K562 (cell line): ENCODE measurements around the gene ADGRE2. TPM values are rescaled to one million over a fixed set of nuclear protein-coding genes. Genes with fewer than 3 reads are reported as not detected.
A peak's percentile ranks its signal among the peaks of the same experiment; 100 is the strongest.

ENCODE experiments used
- ATF3 ChIP-seq, 2 experiments: fragments of 450-650 bp in 1 of 2; sonication (generic) in 1 of 2; formaldehyde crosslinking in 1 of 2; IDR thresholded peaks in 1 of 2; conservative IDR thresholded peaks in 1 of 2; 2 replicates each; pipeline versions ENCODE4 v1.6.1 to v1.8.1; 2016 to 2023; ENCODE audit warnings: mild to moderate bottlenecking in 2 of 2, moderate library complexity in 2 of 2, inconsistent platforms in 1 of 2, missing genetic modification reagents in 1 of 2
- HBP1 ChIP-seq: fragments of 450-650 bp; formaldehyde crosslinking; IDR thresholded peaks from 2 replicates; pipeline ENCODE4 v1.4.0; 2022; ENCODE audit warnings: missing genetic modification characterization
- MYBL2 ChIP-seq, 2 experiments: fragments of 450-650 bp in 1 of 2; sonication (generic) in 1 of 2; formaldehyde crosslinking in 1 of 2; IDR thresholded peaks; 2 replicates each; pipeline versions ENCODE4 v1.6.1 to v1.8.1; 2017 to 2022; ENCODE audit warnings: borderline replicate concordance in 1 of 2, inconsistent platforms in 1 of 2, low read depth in 1 of 2, mild to moderate bottlenecking in 1 of 2, missing genetic modification reagents in 1 of 2, moderate library complexity in 1 of 2
- POLR2B ChIP-seq: fragments of 450-650 bp; IDR thresholded peaks from 2 replicates; pipeline ENCODE4 v1.6.1; 2018; ENCODE audit warnings: low read depth; ENCODE audit not compliant: partially characterized antibody
- THRB ChIP-seq: fragments of 450-650 bp; formaldehyde crosslinking; conservative IDR thresholded peaks from 2 replicates; pipeline ENCODE4 v1.4.0; 2022; ENCODE audit warnings: mild to moderate bottlenecking, missing genetic modification characterization
- polyA plus RNA-seq, 8 experiments: library from polyadenylated mRNA; depleted of rRNA in 4 of 8; stranded (reverse) in 5 of 8; unstranded in 3 of 8; fragments of >200 nt; fragmentation: Nextera tagmentation in 2 of 8; fragmentation: Illumina TruSeq in 1 of 8; extraction: Ambion mirVana in 2 of 8; extraction: Trizol in 1 of 8; gene quantifications; 2 replicates each; pipeline versions ENCODE4 v1.2.1 to v1.2.3, GENCODE V29; 2011 to 2014; ENCODE audit warnings: inconsistent platforms in 1 of 8, missing spikeins in 1 of 8
- total RNA-seq, 7 experiments: library from RNA; depleted of rRNA in 6 of 7; stranded (reverse); fragments of >200 nt in 6 of 7; fragmentation: Illumina TruSeq in 2 of 7; extraction: Trizol in 2 of 7; gene quantifications; 2 replicates each; pipeline versions ENCODE4 v1.2.1 to v1.2.3, GENCODE V29; 2011 to 2021; ENCODE audit warnings: low replicate concordance in 1 of 7

Gene ADGRE2
- total and polyA plus RNA-seq, 9 of the 15 experiments (the other 6 are each of a cell fraction or from before 2014, with no cell fraction given), result 4.3 to 17.3 (median 9.8) TPM

- TF ChIP-seq HBP1 (0 out of 2 replicates have a peak, but pooled peaks have one; percentile 19), MYBL2 (IDR thresholded peaks at IDR 0.05; ENCODE audit: low read depth) (no peak), MYBL2 (CRISPR knock-in tag; IDR thresholded peaks at IDR 0.05; ENCODE audit: borderline replicate concordance) (no peak), ATF3 (IDR thresholded peaks at IDR 0.05) (peak; percentile 40), ATF3 (CRISPR knock-in tag; conservative IDR thresholded peaks at IDR 0.05) (no peak), THRB (0 out of 2 replicates have a peak, but pooled peaks have one; percentile 71), POLR2B (peak; percentile 51)
Observed at GRCh38 chr19:14763497-14764145, 14.7 kb downstream of the ADGRE2 start (continued).
